Heart left ventricle (tissue), 16 donors: Measurements from ENCODE around the gene NUP133. TPM values are rescaled to one million over a fixed set of nuclear protein-coding genes. Genes with fewer than 3 reads are reported as not detected.

Source experiments
- ATAC-seq, 4 donors: fragments of 200-7000 bp; cut with Tn5 transposase; one replicate each; pipeline ENCODE4 v1.9.1; 2020 to 2022; ENCODE audit warnings: moderate library complexity in 4 of 4, mild to moderate bottlenecking in 3 of 4, moderate number of reproducible peaks in 1 of 4
- DNase-seq, 5 donors: peaks; one replicate each; pipeline ENCODE4 v3.0.0-alpha.2; 2020
- H3K27ac ChIP-seq, 12 donors: fragments of 200-600 bp; sonication (generic) in 4 of 12; one replicate each; pipeline versions ENCODE4 v1.5.0 to v1.8.0; 2016 to 2022; ENCODE audit warnings: mild to moderate bottlenecking in 2 of 12
- H3K27me3 ChIP-seq, 9 donors: fragments of 200-600 bp; sonication (generic) in 2 of 9; one replicate each; pipeline versions ENCODE4 v1.5.1 to v1.8.0; 2016 to 2022; ENCODE audit warnings: mild to moderate bottlenecking in 3 of 9
- H3K36me3 ChIP-seq, 9 donors: fragments of 200-600 bp; sonication (generic) in 2 of 9; one replicate each; pipeline versions ENCODE4 v1.5.0 to v1.8.0; 2018 to 2022; ENCODE audit warnings: mild to moderate bottlenecking in 2 of 9
- H3K4me1 ChIP-seq, 12 donors: fragments of 200-600 bp; sonication (generic) in 4 of 12; one replicate each; pipeline versions ENCODE4 v1.5.0 to v1.8.0; 2016 to 2022; ENCODE audit warnings: mild to moderate bottlenecking in 3 of 12
- H3K4me3 ChIP-seq, 12 donors: fragments of 200-600 bp; sonication (generic) in 4 of 12; one replicate each; pipeline versions ENCODE4 v1.5.0 to v1.8.0; 2017 to 2022; ENCODE audit warnings: mild to moderate bottlenecking in 9 of 12, moderate library complexity in 4 of 12
- H3K9me3 ChIP-seq, 12 donors: fragments of 200-600 bp; sonication (generic) in 4 of 12; one replicate each; pipeline versions ENCODE4 v1.5.0 to v1.8.0; 2016 to 2022; ENCODE audit warnings: mild to moderate bottlenecking in 1 of 12
- CTCF ChIP-seq, 12 donors: fragments of 200-600 bp; sonication (generic) in 4 of 12; IDR thresholded peaks; one replicate each; pipeline versions ENCODE4 v1.5.0 to v1.8.0; 2018 to 2022; ENCODE audit warnings: antibody characterized with exemption in 12 of 12, mild to moderate bottlenecking in 5 of 12
- POLR2A ChIP-seq, 2 donors: fragments of 450-650 bp; IDR thresholded peaks; one replicate each; pipeline ENCODE4 v1.6.1; 2017; ENCODE audit warnings: antibody characterized with exemption in 2 of 2, mild to moderate bottlenecking in 2 of 2, moderate library complexity in 2 of 2
- WGBS, 4 donors: extraction: QIAGEN DNeasy Blood & Tissue Kit in 2 of 4; methylation state at CpG; one replicate each; pipeline versions ENCODE4 v1.1.5 to v1.1.7; 2013 to 2018; 5-methylcytosine and 5-hydroxymethylcytosine counted together
- intact Hi-C, 10 donors: fragments of 100-400 bp; cut with DNase I; formaldehyde crosslinking; loops; one replicate each; pipeline versions ENCODE4 v1.11.1 to v1.14.2; 2022
- polyA plus RNA-seq, 2 donors: library from polyadenylated mRNA; stranded (reverse); fragments of 200-250 nt; gene quantifications; one replicate each; pipeline ENCODE4 v1.2.3, GENCODE V29; 2013
- total RNA-seq, 9 donors: library from RNA; depleted of rRNA in 2 of 9; stranded (reverse); fragments of >200 nt in 2 of 9; fragmentation: NEBNext Ultra II Directional in 3 of 9; extraction: Animal tissue kit (Norgen Biotek cat#: 25700) in 3 of 9; gene quantifications; one replicate each; pipeline versions ENCODE4 v1.1.0 to v1.2.4, GENCODE V29; 2016 to 2023
- donor health status: ischemic (EF 13 %, LVEDD 7.1; RV severe dilation, severe dysfunction).
- donor health status: healthy with polysubstance abuse.
- donor health status: DM: no; HTN: yes; CAD: no.
- donor health status: DM: no; HTN: no; CAD: no.
- donor health status: ischemic (EF 25% LVEDD 6.9; RV normal size, moderate dysfunction).
- donor health status: ischemic (EF 25% LVEDD 5.7; RV mildly dilated, moderate dysfunction).
- donor health status: healthy.
- donor health status: DM: yes; HTN: yes; CAD: no.
- donor health status: ischemic (EF 35%, LVEDD 5.7; RV mildly dilated, moderate dysfunction).
- donor health status: nonischemic (EF 11% LVEDD 7.7; RV severe dilation, severe dysfunction).
- donor health status: DM: yes; HTN: yes; CAD: no.
- donor health status: PGD.
- donor health status: ischemic (EF 29% LVEDD 5.4; RV normal size, mild dysfunction).
- donor health status: nonischemic (EF 23%, LVEDD 6.1; RV moderate dilation, normal function).

NUP133 gene
- total and polyA plus RNA-seq, 11 donors, result 8.0 to 37.3 (median 28.6) TPM

- H3K36me3 ChIP-seq, result peaks cover 0 to 98% (median 93%) of the 10 kb centered on the region in 9 donors
- TF ChIP-seq CTCF (IDR thresholded peaks at IDR 0.05) (no peak), POLR2A (IDR thresholded peaks at IDR 0.05) (no peak)
- 86 to 98% (median 96%) methylated on average over 3 of the region's 3 CpGs for WGBS, 4 donors
- H3K4me1 ChIP-seq, result no peaks in the 10 kb centered on the region
- H3K4me3 ChIP-seq, result no peak overlapping the region
- no peak for DNase-seq
- intact Hi-C loops, result no loop called here
- H3K27ac ChIP-seq, result no peak overlapping the region
- ATAC-seq, result no peak
- H3K27me3 ChIP-seq, result no peaks in the 10 kb centered on the region
- no peaks in the 10 kb centered on the region for H3K9me3 ChIP-seq
Measured at GRCh38 chr1:229471175-229471574, 37.0 kb downstream of the NUP133 start.

GRCh38 chr1:229470406-229471043 is 37.6 kb downstream of the NUP133 start:
- no peak for DNase-seq
- Histone ChIP-seq H3K36me3 (peaks cover 0 to 98% (median 93%) of the 10 kb centered on the region in 9 donors), H3K9me3 (no peaks in the 10 kb centered on the region), H3K27me3 (no peaks in the 10 kb centered on the region), H3K27ac (no peak overlapping the region), H3K4me1 (no peaks in the 10 kb centered on the region), H3K4me3 (no peak overlapping the region)
- 73 to 92% (median 89%) methylated on average over 8 of the region's 8 CpGs for WGBS, 4 donors
- TF ChIP-seq CTCF (IDR thresholded peaks at IDR 0.05), result no peak
- no peak for TF ChIP-seq POLR2A (IDR thresholded peaks at IDR 0.05)
- intact Hi-C loops, result no loop called here
- no peak for ATAC-seq

GRCh38 chr1:229466887-229467286 is 41.3 kb downstream of the NUP133 start:
- Histone ChIP-seq H3K36me3 (peaks cover 0 to 99% (median 93%) of the 10 kb centered on the region in 9 donors), H3K27me3 (no peaks in the 10 kb centered on the region), H3K4me3 (no peak overlapping the region), H3K4me1 (peaks cover 0 to 5% (median 0%) of the 10 kb centered on the region in 12 donors), H3K9me3 (no peaks in the 10 kb centered on the region), H3K27ac (no peak overlapping the region)
- ATAC-seq, result no peak
- WGBS, 4 donors, result 94 to 100% (median 98%) methylated on average over 1 of the region's 1 CpG
- TF ChIP-seq POLR2A (IDR thresholded peaks at IDR 0.05) (no peak), CTCF (IDR thresholded peaks at IDR 0.05) (no peak)
- DNase-seq, result no peak
- intact Hi-C loops, result no loop called here

- H3K36me3 ChIP-seq, result peaks cover 0 to 100% (median 94%) of the 10 kb centered on the region in 9 donors
- WGBS, 4 donors, result 96 to 98% (median 97%) methylated on average over 8 of the region's 8 CpGs
- H3K4me1 ChIP-seq, result peaks cover 0 to 14% (median 0%) of the 10 kb centered on the region in 12 donors
- H3K27ac ChIP-seq, result no peak overlapping the region
- H3K9me3 ChIP-seq, result no peaks in the 10 kb centered on the region
- intact Hi-C loops, result no loop called here
- H3K27me3 ChIP-seq, result no peaks in the 10 kb centered on the region
- no peak for DNase-seq
- H3K4me3 ChIP-seq, result no peak overlapping the region
- no peak for ATAC-seq
- no peak for TF ChIP-seq CTCF (IDR thresholded peaks at IDR 0.05)
- TF ChIP-seq POLR2A (IDR thresholded peaks at IDR 0.05), result no peak
Measured at GRCh38 chr1:229464672-229465071, 43.5 kb downstream of the NUP133 start.
